K562 (cell line): ENCODE measurements around the gene SNU13. TPM values are rescaled to one million over a fixed set of nuclear protein-coding genes. Genes with fewer than 3 reads are reported as not detected.

Experiments
- ADNP ChIP-seq: fragments of 200-800 bp; sonication (Bioruptor generic); IDR thresholded peaks from 2 replicates; pipeline ENCODE4 v1.6.1; 2016; ENCODE audit warnings: missing genetic modification characterization, missing compliant biosample characterization
- BMI1 ChIP-seq: fragments of 150-350 bp; IDR thresholded peaks from 2 replicates; pipeline ENCODE4 v1.6.1; 2014; ENCODE audit warnings: low read length
- CBX2 ChIP-seq: fragments of 200-600 bp; sonication (generic); IDR thresholded peaks from one replicate; pipeline ENCODE4 v1.6.1; 2012; ENCODE audit warnings: mild to moderate bottlenecking, low read length, inconsistent platforms; ENCODE audit not compliant: insufficient read depth, poor library complexity, severe bottlenecking
- CBX5 ChIP-seq: IDR thresholded peaks from 2 replicates; pipeline ENCODE4 v1.6.1; 2014; ENCODE audit warnings: low read depth, borderline replicate concordance
- CHD4 ChIP-seq: fragments of 200-600 bp; sonication (generic); IDR thresholded peaks from 3 replicates; pipeline ENCODE4 v1.6.1; 2012; ENCODE audit warnings: low read depth, mild to moderate bottlenecking, mixed read lengths, low read length, inconsistent platforms; ENCODE audit not compliant: insufficient read depth, insufficient replicate concordance, poor library complexity, severe bottlenecking
- DDX20 ChIP-seq: fragments of 450-650 bp; IDR thresholded peaks from 2 replicates; pipeline ENCODE4 v1.6.1; 2016; ENCODE audit warnings: missing genetic modification characterization, low read depth, mild to moderate bottlenecking, missing compliant biosample characterization, moderate library complexity
- KLF10 ChIP-seq: fragments of 250-450 bp; sonication (Bioruptor Pico); IDR thresholded peaks from 2 replicates; pipeline ENCODE4 v1.6.1; 2021; ENCODE audit warnings: matching md5 sums
- LCOR ChIP-seq: sonication (generic); formaldehyde crosslinking; IDR thresholded peaks from 2 replicates; pipeline ENCODE4 v1.8.0; 2022; ENCODE audit warnings: mild to moderate bottlenecking, missing genetic modification reagents
- MEF2D ChIP-seq: conservative IDR thresholded peaks from 2 replicates; pipeline ENCODE4 v1.6.1; 2016; ENCODE audit warnings: low read depth, missing genetic modification characterization, missing compliant biosample characterization
- MEIS2 ChIP-seq: fragments of 450-650 bp; IDR thresholded peaks from 2 replicates; pipeline ENCODE4 v1.6.1; 2014; ENCODE audit warnings: mild to moderate bottlenecking; ENCODE audit not compliant: partially characterized antibody
- MTA1 ChIP-seq: fragments of 450-650 bp; IDR thresholded peaks from 2 replicates; pipeline ENCODE4 v1.6.1; 2017; ENCODE audit warnings: borderline replicate concordance
- MYBL2 ChIP-seq, 2 experiments: fragments of 450-650 bp in 1 of 2; sonication (generic) in 1 of 2; formaldehyde crosslinking in 1 of 2; IDR thresholded peaks; 2 replicates each; pipeline versions ENCODE4 v1.6.1 to v1.8.1; 2017 to 2022; ENCODE audit warnings: borderline replicate concordance in 1 of 2, inconsistent platforms in 1 of 2, low read depth in 1 of 2, mild to moderate bottlenecking in 1 of 2, missing genetic modification reagents in 1 of 2, moderate library complexity in 1 of 2
- TAF1 ChIP-seq: IDR thresholded peaks from 2 replicates; pipeline ENCODE4 v1.6.1; 2011; ENCODE audit warnings: mild to moderate bottlenecking, low read length, moderate library complexity; ENCODE audit not compliant: insufficient read depth, control insufficient read depth, severe bottlenecking; ENCODE audit errors: extremely low read depth
- U2AF1 ChIP-seq: fragments of 200-400 bp; formaldehyde crosslinking; optimal IDR thresholded peaks from 2 replicates; pipeline ENCODE3; 2017; ENCODE audit warnings: mild to moderate bottlenecking, low read depth, low read length, moderate library complexity
- ZNF3 ChIP-seq: fragments of 250-450 bp; sonication (Bioruptor Pico); IDR thresholded peaks from 2 replicates; pipeline ENCODE4 v1.5.0; 2021; ENCODE audit warnings: mild to moderate bottlenecking, moderate library complexity
- polyA plus RNA-seq, 8 experiments: library from polyadenylated mRNA; depleted of rRNA in 4 of 8; stranded (reverse) in 5 of 8; unstranded in 3 of 8; fragments of >200 nt; fragmentation: Nextera tagmentation in 2 of 8; fragmentation: Illumina TruSeq in 1 of 8; extraction: Ambion mirVana in 2 of 8; extraction: Trizol in 1 of 8; gene quantifications; 2 replicates each; pipeline versions ENCODE4 v1.2.1 to v1.2.3, GENCODE V29; 2011 to 2014; ENCODE audit warnings: inconsistent platforms in 1 of 8, missing spikeins in 1 of 8
- total RNA-seq, 7 experiments: library from RNA; depleted of rRNA in 6 of 7; stranded (reverse); fragments of >200 nt in 6 of 7; fragmentation: Illumina TruSeq in 2 of 7; extraction: Trizol in 2 of 7; gene quantifications; 2 replicates each; pipeline versions ENCODE4 v1.2.1 to v1.2.3, GENCODE V29; 2011 to 2021; ENCODE audit warnings: low replicate concordance in 1 of 7
- TF ChIP-seq, protein P1 (sequence below): sonication (generic); formaldehyde crosslinking; IDR thresholded peaks from 2 replicates; pipeline ENCODE4 v1.4.0; 2020; ENCODE audit warnings: mild to moderate bottlenecking, missing genetic modification reagents
- TF ChIP-seq, protein P2 (sequence below): fragments of 250-450 bp; sonication (Bioruptor Pico); IDR thresholded peaks from 2 replicates; pipeline ENCODE4 v1.6.1; 2021; ENCODE audit warnings: mild to moderate bottlenecking
- TF ChIP-seq, protein P3 (sequence below): fragments of 250-450 bp; sonication (Bioruptor Pico); IDR thresholded peaks from 2 replicates; pipeline ENCODE4 v1.4.0; 2020

The SNU13 gene
- total and polyA plus RNA-seq, 9 of the 15 experiments (the other 6 are each of a cell fraction or from before 2014, with no cell fraction given) = 185 to 981 (median 283) TPM

DNA sequence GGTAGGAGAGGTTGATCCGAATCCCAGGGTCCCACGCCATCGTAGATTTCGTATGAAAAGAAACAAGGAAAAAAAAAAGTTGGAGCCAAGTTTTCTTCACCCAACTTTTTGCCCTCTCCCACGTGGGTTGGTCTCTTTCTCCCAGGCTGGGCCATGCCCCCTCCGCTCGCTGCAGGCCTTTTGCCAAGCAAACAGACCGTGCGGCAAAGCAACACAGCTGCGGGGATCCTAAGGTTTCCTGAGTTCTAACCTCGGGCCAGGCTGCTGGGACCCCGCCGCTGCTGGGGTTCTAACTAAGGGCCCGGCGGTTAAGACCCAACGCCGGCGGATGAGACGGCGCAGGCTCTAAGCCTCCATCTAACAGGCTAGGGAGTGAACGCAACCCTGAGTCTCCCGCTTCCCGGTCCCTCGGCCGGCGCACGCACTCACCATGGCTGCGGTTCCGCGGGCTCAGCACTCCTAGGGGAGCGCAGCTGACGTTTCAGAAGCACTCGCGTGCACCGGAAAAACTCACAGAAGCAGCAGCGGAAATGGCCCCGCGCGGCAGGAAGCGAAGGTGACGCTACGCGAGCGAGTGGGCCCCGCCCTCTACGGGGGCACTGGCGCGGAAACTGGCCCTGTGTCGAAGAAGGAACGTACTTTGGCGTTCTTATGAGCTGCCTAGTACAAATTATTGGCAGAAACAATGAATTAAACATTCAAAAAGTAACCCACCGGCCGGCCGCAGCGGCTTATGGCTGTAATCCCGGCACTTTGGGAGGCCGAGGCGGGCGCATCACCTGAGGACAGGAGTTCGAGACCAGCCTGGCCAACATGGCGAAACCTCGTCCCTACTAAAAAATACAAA is at the start of gene SNU13 (continued):
- TF ChIP-seq MYBL2 (IDR thresholded peaks at IDR 0.05; ENCODE audit: low read depth) (no peak), MYBL2 (CRISPR knock-in tag; IDR thresholded peaks at IDR 0.05; ENCODE audit: borderline replicate concordance) (no peak), CBX2 (no peak), MEIS2 (peak; percentile 10), MEF2D (tag) (no peak), CHD4 (no peak), LCOR (0 out of 2 replicates have a peak, but pooled peaks have one; percentile 42), U2AF1 (no peak), TAF1 (peak; percentile 85), ZNF3 (CRISPR knock-in tag) (no peak), MTA1 (no peak), DDX20 (tag) (no peak), BMI1 (no peak), CBX5 (no peak), ADNP (no peak), KLF10 (CRISPR knock-in tag) (no peak)
- TF ChIP-seq, protein P1, sequence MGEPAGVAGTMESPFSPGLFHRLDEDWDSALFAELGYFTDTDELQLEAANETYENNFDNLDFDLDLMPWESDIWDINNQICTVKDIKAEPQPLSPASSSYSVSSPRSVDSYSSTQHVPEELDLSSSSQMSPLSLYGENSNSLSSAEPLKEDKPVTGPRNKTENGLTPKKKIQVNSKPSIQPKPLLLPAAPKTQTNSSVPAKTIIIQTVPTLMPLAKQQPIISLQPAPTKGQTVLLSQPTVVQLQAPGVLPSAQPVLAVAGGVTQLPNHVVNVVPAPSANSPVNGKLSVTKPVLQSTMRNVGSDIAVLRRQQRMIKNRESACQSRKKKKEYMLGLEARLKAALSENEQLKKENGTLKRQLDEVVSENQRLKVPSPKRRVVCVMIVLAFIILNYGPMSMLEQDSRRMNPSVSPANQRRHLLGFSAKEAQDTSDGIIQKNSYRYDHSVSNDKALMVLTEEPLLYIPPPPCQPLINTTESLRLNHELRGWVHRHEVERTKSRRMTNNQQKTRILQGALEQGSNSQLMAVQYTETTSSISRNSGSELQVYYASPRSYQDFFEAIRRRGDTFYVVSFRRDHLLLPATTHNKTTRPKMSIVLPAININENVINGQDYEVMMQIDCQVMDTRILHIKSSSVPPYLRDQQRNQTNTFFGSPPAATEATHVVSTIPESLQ (CRISPR knock-in tag) = no peak; the same call in 1 of the 2 replicates
- TF ChIP-seq, protein P2, sequence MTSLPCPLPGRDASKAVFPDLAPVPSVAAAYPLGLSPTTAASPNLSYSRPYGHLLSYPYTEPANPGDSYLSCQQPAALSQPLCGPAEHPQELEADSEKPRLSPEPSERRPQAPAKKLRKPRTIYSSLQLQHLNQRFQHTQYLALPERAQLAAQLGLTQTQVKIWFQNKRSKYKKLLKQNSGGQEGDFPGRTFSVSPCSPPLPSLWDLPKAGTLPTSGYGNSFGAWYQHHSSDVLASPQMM (CRISPR knock-in tag) = no peak
- TF ChIP-seq, protein P3, sequence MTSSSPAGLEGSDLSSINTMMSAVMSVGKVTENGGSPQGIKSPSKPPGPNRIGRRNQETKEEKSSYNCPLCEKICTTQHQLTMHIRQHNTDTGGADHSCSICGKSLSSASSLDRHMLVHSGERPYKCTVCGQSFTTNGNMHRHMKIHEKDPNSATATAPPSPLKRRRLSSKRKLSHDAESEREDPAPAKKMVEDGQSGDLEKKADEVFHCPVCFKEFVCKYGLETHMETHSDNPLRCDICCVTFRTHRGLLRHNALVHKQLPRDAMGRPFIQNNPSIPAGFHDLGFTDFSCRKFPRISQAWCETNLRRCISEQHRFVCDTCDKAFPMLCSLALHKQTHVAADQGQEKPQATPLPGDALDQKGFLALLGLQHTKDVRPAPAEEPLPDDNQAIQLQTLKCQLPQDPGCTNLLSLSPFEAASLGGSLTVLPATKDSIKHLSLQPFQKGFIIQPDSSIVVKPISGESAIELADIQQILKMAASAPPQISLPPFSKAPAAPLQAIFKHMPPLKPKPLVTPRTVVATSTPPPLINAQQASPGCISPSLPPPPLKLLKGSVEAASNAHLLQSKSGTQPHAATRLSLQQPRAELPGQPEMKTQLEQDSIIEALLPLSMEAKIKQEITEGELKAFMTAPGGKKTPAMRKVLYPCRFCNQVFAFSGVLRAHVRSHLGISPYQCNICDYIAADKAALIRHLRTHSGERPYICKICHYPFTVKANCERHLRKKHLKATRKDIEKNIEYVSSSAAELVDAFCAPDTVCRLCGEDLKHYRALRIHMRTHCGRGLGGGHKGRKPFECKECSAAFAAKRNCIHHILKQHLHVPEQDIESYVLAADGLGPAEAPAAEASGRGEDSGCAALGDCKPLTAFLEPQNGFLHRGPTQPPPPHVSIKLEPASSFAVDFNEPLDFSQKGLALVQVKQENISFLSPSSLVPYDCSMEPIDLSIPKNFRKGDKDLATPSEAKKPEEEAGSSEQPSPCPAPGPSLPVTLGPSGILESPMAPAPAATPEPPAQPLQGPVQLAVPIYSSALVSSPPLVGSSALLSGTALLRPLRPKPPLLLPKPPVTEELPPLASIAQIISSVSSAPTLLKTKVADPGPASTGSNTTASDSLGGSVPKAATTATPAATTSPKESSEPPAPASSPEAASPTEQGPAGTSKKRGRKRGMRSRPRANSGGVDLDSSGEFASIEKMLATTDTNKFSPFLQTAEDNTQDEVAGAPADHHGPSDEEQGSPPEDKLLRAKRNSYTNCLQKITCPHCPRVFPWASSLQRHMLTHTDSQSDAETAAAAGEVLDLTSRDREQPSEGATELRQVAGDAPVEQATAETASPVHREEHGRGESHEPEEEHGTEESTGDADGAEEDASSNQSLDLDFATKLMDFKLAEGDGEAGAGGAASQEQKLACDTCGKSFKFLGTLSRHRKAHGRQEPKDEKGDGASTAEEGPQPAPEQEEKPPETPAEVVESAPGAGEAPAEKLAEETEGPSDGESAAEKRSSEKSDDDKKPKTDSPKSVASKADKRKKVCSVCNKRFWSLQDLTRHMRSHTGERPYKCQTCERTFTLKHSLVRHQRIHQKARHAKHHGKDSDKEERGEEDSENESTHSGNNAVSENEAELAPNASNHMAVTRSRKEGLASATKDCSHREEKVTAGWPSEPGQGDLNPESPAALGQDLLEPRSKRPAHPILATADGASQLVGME (CRISPR knock-in tag) = no peak
